Measurements from ENCODE around the gene GCAT.

GRCh38 chr22:37843741-37844089, 36.0 kb downstream of the GCAT start:
- TF ChIP-seq CTCF (IDR thresholded peaks at IDR 0.05; ENCODE audit: low read depth, low read length, missing input control), result no peak
- no peak for TF ChIP-seq MAX (IDR thresholded peaks at IDR 0.05)
- TF ChIP-seq REST (IDR thresholded peaks at IDR 0.05), result no peak
- TF ChIP-seq YY1 (IDR thresholded peaks at IDR 0.05), result no peak
- no peak for TF ChIP-seq SP1 (IDR thresholded peaks at IDR 0.05)
- TF ChIP-seq TAF1 (conservative IDR thresholded peaks at IDR 0.05), result no peak
- no peak for TF ChIP-seq NR2F2 (IDR thresholded peaks at IDR 0.05)
- no peak for TF ChIP-seq RXRA (IDR thresholded peaks at IDR 0.05)
- TF ChIP-seq GABPA (IDR thresholded peaks at IDR 0.05 in 1 of 2, conservative IDR thresholded peaks at IDR 0.05 in 1 of 2), result no peak
